ENCODE measurements around the gene HSPA2.
A peak's percentile ranks its signal among the peaks of the same experiment; 100 is the strongest.
"Not testable (repeated sequence)": the region's sequence is repeated elsewhere in the genome, so short reads cannot be mapped to it uniquely, and the experiment has no call there.

The HSPA2 gene

DNA sequence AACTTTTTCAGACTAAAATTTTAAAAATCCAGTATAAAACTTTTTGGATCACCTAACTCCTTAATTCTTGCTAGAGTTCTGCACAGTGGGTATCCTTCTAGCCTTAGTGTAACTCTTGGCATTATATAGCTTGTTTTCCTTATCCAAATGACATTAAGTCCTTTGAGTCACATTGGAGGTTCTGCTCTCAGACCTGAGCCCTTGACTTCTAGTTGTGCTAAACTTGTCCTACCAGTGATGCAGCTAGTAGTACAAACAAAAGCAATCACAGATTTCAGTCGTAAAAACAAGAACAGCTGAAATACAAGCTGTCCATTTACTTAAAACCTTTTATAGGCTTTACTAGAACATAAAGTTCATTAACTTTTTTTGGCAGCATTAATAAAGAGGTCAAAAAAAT, 25.5 kb upstream of the HSPA2 start:
- no peak for DNase-seq

DNA sequence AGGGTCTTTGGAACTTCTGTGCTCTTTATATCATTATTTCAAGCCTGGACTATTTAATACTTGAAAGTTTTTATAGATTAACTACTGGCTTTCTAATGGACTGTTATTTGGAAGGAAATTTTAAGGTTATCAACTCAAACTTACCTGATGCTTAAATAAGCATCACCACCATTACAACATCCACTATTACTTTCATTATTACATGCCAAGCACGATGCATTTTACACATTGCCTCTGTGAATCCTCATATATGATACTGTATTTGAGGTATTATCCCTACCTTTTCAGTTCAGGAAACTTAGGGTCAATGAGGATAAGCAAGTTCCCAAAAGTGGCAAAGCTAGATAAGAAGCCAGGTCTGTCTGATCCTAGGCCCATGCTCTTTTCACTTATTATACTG, 23.6 kb upstream of the HSPA2 start:
- DNase-seq = no peak

DNA sequence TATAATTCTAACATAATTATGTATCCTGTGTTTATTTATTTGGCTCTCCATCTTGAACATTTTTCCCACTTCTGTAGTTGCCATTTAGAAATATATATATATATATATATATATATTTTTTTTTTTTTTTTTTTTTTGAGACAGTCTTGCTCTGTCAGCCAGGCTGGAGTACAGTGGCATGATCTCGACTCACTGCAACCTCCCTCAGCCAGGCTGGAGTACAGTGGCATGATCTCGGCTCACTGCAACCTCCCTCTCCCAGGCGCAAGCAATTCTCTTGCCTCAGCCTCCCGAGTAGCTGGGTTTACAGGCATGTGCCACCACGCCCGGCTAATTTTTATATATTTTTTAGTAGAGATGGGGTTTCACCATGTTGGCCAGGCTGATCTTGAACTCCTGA, 22.9 kb upstream of the HSPA2 start:
- not testable (repeated sequence) for DNase-seq

DNA sequence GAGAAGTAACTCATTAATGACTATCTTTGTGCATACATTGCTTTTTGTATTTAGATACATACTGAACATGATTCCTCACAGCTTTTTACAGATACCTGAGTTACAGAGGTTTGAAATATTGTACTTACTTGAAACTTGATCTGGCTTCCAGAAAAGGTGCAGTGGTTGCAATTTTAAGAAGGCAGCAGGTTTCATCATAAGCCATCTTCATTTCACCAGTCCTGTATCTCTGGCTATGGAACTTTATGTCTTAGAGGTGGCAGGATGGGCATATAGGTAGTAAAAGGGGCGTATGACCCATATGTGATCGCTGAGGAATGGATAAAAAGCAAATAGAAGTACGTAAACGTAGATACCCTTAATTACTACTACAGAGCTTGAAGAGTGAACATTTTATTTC, 22.3 kb upstream of the HSPA2 start:
- DNase-seq = no peak

DNA sequence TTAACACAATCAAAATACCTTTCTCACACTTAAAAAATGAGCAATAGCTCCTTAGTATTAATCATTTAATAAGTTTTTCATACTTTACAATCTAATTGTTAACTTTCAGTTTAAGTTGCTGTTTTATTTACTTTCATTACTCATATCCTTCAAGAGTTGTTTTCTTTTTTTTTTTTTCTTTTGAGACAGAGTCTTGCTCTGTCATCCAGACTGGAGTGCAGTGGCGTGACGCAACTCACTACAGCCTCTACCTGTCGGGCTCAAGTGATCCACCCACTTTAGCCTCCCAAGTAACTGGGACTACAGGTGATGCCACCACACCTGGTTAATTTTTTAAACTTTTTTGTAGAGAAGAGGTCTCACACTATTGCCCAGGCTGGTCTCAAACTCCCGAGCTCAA, 19.8 kb upstream of the HSPA2 start:
- DNase-seq = no peak

DNA sequence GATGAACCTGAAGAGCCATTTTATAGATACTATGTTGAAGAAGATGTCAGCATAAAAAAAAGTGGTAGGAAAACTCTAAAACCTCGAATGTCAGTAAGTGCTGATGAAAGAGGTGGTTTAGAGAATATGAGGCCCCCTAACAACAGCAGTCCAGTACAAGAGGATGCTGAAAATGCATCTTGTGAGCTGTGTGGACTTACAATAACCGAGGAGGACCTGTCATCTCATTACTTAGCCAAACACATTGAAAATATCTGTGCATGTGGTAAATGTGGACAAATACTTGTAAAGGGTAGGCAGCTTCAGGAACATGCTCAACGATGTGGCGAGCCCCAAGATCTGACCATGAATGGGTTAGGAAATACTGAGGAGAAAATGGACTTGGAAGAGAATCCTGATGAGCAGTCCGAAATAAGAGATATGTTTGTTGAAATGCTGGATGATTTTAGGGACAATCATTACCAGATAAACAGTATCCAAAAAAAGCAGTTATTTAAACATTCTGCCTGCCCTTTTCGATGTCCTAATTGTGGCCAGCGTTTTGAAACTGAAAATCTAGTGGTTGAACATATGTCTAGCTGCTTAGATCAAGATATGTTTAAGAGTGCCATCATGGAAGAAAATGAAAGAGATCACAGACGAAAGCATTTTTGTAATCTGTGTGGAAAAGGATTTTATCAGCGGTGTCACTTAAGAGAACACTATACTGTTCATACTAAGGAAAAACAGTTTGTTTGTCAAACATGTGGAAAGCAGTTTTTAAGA, 17.8 kb upstream of the HSPA2 start:
- no peak for DNase-seq

DNA sequence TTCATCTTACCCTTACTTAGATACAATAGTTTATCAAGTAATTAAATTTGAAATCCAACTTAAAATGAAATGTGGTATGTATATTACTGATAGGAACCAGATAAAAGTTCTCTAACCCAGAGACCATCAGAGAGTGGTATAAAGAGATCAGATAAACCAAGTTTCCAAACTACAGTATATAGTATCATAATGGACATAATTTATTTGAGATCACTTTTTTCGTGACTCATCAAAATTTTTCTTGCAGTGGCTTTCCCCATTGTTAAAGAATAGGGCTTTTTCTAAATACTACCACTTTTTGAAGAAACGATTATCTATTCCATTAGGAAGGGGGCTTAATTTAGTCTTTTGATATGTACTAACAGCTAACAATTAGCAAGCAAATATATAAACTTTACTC, 15.2 kb upstream of the HSPA2 start:
- DNase-seq = no peak

DNA sequence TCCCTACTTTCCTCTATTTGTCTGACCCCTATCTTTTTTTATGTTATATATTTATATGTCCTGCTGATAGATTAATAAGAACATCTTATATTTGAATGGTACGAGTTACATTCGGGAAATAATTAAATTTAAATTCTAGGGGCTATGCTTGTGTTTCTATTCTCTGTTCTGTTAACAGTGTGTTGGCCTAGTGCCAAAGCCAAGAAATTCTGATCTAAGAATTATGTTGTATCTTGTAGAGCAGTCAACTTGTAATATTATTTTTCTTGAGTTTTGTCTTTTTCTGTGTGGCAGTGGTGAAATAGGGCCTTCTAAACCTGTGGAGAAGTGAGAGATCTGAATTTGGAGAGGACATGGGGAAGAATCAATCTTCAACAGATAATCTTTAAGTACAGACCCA, 9.0 kb upstream of the HSPA2 start:
- no peak for DNase-seq

DNA sequence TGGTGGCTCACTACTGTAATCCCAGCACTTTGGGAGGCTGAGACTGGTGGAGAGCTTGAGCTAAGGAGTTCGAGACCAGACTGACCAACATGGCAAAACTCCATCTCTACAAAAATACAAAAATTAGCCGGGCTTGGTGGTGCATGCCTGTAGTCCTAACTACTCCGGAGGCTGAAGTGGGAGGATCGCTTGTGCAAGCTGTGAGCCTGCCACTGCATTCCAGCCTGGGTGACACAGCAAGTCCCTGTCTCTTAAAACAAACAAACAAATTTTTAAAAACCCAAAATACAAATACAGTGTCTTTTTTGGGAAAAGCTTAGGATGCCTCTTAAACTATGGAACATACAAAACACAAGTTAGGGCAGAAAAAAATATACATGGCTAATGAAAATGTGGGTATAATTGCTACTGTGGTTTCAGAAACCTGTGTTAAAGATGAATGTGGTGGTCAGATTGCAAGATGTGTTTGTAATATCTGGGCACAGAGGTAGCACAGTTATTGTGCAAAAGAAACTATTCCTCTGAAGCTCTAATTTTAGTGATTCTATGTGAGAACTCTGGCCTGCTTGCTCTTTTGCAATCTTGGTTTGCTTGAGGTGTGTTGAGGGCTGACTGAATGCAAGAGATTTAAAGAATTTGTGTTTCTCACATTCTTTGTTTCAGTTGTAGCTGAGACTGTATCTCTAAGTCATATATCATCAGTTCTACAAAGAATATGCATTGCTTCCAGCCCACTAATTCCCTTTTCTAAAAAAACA, 3.9 kb upstream of the HSPA2 start:
- DNase-seq = no peak

DNA sequence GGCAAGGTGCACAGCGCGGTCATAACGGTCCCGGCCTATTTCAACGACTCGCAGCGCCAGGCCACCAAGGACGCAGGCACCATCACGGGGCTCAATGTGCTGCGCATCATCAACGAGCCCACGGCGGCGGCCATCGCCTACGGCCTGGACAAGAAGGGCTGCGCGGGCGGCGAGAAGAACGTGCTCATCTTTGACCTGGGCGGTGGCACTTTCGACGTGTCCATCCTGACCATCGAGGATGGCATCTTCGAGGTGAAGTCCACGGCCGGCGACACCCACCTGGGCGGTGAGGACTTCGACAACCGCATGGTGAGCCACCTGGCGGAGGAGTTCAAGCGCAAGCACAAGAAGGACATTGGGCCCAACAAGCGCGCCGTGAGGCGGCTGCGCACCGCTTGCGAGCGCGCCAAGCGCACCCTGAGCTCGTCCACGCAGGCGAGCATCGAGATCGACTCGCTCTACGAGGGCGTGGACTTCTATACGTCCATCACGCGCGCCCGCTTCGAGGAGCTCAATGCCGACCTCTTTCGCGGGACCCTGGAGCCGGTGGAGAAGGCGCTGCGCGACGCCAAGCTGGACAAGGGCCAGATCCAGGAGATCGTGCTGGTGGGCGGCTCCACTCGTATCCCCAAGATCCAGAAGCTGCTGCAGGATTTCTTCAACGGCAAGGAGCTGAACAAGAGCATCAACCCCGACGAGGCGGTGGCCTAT, 875 bp downstream of the HSPA2 start:
- peak; percentile 48 for DNase-seq

DNA sequence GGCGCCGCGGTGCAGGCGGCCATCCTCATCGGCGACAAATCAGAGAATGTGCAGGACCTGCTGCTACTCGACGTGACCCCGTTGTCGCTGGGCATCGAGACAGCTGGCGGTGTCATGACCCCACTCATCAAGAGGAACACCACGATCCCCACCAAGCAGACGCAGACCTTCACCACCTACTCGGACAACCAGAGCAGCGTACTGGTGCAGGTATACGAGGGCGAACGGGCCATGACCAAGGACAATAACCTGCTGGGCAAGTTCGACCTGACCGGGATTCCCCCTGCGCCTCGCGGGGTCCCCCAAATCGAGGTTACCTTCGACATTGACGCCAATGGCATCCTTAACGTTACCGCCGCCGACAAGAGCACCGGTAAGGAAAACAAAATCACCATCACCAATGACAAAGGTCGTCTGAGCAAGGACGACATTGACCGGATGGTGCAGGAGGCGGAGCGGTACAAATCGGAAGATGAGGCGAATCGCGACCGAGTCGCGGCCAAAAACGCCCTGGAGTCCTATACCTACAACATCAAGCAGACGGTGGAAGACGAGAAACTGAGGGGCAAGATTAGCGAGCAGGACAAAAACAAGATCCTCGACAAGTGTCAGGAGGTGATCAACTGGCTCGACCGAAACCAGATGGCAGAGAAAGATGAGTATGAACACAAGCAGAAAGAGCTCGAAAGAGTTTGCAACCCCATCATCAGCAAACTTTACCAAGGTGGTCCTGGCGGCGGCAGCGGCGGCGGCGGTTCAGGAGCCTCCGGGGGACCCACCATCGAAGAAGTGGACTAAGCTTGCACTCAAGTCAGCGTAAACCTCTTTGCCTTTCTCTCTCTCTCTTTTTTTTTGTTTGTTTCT, 1.7 kb downstream of the HSPA2 start:
- DNase-seq = no peak

DNA sequence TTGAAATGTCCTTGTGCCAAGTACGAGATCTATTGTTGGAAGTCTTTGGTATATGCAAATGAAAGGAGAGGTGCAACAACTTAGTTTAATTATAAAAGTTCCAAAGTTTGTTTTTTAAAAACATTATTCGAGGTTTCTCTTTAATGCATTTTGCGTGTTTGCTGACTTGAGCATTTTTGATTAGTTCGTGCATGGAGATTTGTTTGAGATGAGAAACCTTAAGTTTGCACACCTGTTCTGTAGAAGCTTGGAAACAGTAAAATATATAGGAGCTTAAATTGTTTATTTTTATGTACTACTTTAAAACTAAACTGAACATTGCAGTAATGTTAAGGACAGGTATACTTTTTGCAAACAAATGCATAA, 2.3 kb downstream of the HSPA2 start:
- DNase-seq = no peak

DNA sequence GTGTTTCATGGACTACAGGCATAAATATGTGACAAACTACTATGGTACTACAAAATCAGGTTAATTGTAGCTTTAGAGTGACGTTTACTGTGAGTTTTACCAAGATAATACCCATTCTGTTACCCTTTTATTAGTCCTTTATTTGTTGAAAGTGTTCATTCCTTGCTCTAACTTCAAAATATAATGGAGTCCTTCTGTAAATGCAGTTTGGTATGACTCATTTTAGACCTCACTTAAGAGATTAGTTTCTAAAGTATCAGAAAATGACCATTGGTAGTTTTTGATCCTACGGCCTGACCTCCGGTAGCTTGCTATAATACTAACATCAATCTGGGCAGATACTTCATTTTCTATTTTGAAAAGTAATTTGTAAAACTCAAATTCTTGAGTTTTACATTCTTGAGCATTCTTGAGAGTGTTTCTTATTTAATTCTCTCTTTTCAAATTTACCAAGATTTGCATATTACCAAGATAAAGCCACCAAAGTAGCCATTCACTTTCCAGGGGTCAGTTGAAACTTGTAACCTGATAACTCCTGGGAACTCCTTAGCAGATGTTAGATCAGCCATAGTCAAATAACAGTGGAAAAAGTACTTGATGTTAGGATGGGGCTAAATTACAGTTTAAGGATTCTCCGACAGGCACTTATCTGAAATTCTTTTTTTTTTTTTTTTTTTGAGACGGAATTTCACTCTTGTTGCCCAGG, 4.2 kb downstream of the HSPA2 start:
- DNase-seq = no peak

DNA sequence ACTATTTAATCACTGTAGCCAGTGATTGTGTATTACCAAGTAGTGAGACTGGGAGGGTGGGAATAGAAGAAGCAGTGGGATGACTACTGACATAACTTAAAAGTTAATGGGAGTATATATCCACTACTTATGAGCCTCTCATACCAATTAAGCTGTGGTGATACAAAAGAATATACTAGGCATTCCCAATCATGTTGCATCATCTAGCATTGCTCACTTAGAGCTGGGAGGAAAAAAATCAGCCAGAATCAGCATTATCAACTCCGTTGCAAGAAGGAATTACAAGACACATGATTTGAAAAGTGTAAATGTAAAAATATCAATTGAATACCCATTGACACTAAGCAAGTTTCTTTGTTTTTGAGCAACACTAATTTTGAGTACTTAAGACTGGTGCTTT, 8.5 kb downstream of the HSPA2 start:
- no peak for DNase-seq

DNA sequence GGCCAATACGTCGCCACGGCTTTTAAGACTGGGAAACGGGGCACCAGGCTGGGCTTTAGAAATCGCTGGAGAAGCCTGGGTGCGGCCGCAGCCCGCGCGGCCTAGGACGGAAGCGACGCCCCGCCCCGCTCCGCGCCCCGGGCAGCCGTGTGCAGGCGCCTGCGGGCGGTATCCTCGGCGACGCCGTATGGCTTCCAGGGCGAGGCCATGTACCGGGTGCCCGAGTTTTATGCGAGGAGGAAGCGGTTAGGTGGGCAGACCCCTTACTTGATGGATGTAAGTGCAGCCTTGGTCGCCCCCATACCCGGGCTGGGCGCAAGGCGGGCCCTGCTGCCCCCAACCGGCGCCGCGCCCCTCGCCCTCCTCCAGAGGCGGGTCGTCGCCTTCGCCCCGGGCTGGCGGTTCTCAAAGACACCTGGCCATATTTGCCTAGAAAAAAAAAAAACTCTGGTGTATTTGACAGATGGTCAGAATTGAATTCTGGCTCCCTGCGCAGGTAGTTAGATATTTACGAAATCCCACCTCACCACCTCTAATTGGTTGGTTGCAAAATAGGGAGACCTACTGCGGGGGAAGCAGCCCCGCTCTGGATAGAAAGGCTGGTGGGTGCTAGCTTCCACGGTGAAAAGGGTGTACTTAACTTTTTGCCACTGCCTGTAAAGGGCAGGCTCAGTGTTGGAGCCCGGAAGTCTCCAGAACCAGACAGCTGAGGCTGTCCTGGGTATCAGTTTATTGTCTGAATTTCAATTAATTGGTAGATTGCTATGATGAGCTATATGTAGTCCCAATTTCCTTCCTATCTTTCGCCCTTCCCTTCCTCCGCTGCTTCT, 9.5 kb downstream of the HSPA2 start, which contains the start of gene PPP1R36:
PPP1R36 (plus strand) TSS at position 171 of the 830 bp plus-strand sequence; CDS start at position 208, 37 bp downstream.
- peak; percentile 54 for DNase-seq

DNA sequence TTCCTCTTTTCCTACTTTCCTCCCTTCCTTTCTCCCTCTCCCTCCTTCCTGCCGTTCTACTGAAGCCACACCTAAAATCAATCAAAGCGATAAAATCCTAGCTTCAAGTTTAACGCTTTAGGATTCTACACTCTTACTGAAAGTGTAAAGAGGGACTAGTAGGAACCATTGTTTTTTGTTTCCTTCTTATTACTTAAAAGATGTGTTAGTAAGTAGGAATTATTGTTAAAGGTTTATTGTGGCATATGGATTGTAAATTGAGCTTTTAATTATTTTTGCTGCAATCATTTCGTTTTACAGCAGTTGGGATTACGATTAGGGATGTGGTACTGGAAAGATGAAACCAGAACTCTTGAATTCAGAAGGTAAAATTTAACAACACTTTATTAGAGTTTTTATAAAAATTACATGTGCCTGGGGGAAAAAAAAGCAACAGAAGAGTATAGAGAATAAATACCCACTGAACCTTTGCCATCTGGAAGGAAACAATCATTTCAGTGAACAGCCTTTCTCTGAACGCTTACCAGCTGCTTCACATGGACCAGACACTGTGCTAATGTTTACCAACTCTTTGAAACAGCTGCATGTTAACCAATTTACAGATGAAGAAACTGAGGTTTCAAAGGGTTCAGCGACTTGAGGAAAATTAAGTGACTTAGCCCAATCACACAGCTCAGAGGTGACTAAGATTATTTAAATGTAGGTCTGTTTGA, 10.2 kb downstream of the HSPA2 start:
- no peak for DNase-seq

DNA sequence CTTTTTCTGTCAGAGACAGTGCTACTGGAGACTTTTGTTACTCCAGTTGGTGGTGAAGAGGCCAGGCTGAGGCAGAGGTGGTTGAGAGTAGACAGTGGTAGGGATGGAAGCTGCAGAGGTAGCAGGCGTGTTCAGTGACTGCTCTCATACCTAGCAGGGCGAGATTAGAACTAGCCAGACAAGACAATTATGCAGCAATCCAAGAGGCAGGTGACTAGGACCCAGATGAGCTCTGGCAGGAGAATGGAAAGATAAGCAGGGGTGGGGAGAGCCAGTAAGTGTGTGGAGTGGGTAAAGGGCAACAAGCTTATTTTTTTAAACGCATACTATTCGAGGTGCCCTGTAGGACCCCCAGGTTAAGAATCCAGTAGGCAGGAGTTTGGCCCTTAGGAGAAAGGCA, 14.0 kb downstream of the HSPA2 start:
- DNase-seq = no peak

DNA sequence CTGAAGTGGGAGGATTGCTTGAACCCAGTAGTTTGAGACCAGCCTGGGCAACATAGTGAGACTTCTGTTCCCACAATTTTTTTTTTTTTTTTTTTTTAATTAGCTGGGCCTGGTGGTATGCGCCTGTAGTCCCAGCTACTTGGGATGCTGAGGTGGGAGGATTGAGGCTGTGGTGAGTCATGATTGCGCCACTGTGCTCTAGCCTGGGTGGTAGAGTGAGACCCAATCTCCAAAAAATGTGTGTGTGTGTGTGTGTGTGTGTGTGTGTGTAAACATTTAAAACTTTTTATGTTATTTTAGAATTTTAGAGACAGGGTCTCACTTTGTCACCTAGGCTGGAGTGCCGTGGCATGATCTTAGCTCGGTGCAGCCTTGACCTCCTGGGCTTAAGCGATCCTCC, 16.0 kb downstream of the HSPA2 start:
- DNase-seq = no peak

DNA sequence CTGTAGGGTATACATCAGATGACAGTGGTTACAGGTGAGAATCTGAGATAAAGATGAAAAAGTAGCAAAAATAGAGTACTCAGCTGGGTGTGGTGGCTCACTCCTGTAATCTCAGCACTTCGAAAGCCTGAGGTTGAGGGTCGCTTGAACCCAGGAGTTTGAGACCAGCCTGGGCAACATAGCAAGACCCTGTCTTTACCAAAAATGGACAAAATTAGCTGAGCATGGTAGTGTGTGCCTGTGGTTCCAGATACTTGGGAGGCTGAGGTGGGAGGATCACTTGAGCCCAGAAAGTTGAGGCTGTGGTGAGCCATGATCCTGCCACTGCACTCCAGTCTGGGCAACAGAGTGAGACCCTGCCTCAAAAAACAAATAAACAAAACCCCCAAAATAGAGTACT, 17.7 kb downstream of the HSPA2 start:
- DNase-seq = not testable (repeated sequence)

DNA sequence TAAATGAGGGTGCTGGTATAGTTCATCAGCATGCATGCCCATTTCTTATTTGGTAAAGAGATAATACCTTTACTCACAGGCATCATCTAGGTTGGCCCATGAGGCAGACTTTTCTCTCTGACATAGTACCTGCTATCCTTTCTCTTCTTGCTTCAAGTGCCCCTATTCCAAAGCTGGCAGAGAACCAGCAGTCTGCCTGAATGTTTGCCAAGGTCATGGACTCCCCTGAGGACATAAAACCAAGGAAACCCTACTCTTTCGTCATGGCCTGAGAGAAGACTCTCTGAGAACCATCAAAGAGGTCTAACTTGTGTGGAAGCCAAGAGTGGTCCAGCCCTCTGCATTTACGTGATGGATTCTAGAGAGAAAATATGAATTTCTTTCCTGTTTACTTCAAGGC, 21.1 kb downstream of the HSPA2 start:
- no peak for DNase-seq

DNA sequence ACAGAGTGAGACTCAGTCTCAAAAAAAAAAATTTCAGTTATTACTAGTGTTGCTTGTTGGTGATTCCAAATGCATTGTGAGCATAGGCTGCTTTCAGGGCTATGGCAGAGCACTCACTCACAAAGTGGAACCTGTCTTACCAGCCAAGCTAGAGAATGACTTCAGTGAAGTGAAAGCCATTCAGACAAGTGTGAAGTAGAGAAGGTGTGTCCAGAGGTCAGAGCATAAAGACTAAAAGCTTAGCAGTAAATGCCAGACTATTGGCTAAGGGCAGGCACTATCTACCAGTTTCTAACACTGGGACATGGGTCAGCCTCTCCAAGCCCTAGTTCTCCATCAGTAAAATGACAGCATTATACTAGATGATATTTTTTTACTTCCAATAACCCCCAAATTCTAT, 21.9 kb downstream of the HSPA2 start:
- DNase-seq = no peak

Measured in NCI-H510A (cell line).